GM19468 (cell line): ENCODE results near the gene ARID1B.

Source experiments
- ATAC-seq: cut with Tn5 transposase; IDR thresholded peaks from one replicate; pipeline ENCODE4 v1.9.1; 2021; ENCODE audit warnings: mild to moderate bottlenecking, moderate library complexity, moderate number of reproducible peaks; ENCODE audit not compliant: unreplicated experiment; ENCODE audit errors: extremely low read depth

ARID1B gene

DNA sequence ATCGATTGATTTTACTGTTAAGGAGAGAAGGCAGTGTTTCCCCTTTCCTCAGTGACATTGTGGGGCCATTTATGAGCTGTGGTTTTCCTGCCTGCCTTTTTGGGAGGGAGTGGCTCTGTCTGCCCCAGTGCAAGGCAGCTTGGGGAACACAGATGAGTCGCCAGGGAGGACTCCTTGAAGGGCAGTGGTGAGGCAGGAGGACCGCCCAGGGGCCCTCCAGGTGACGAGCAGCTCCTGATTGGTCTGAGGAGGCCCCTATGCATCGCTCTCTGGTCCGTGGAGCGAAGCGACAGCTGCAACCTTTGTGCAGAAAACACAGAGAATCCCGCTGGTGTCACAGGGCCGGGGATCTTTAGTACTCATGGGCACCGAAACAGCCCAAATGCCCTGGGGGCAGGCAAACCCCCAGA, 445.8 kb downstream of the ARID1B start:
- ATAC-seq: no peak

DNA sequence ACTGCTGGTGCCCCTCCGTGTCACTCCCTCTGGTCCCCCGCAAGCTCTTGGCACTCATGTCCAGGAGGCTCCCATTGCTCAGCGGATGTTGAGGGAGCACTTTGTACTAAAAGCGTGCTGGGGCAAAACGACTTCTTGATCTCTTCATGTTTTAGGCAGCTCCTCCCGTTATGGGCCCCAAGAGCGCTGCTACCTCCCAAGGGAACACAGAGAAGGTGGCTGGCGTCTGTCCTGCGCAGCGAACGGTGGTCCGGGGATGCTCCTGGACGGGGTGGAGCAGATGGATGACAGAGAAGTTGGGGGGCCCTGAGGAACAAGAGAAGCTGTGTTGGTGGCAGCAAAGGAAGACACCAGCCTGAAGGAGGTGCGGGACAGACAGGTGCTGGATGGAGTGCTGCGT, 446.3 kb downstream of the ARID1B start:
- ATAC-seq: no peak

DNA sequence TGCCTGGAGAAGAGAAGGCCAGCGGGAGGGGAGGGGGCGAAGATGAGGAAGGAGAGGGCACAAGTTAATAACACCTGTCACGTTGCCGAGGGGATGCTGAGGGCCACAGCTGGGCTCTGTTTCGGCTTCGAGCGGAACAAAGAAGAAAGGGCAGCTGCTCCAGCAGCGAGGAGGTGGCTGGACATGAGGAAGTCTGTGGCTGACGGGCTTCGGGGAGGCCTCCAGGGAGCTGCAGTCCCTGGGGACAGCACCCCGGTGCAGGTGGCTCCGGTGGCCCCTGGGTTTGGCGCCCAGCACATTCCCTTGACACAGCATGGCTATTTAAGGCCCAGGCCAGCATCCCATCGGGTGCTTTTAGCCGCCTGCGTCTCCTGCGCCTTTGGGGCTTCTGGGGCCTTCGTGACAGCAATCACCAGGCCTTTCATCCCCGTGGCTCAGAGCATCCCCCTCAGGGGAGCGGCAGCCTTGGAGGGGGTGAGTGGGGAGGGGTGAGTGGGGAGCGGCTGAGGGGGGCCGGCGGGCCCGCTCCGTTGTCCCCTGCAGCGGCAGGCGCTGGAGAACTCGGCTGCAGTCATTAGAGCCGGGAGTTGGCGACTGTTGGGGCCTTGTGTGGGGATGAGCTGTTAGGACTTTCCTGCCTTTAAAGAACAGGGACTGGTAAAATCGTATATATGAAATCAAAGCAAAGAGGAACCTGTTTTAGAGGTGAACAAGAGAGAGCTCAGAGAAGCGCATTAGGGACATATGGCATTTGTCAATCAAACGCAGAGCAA, 447.2 kb downstream of the ARID1B start:
- no peak for ATAC-seq

DNA sequence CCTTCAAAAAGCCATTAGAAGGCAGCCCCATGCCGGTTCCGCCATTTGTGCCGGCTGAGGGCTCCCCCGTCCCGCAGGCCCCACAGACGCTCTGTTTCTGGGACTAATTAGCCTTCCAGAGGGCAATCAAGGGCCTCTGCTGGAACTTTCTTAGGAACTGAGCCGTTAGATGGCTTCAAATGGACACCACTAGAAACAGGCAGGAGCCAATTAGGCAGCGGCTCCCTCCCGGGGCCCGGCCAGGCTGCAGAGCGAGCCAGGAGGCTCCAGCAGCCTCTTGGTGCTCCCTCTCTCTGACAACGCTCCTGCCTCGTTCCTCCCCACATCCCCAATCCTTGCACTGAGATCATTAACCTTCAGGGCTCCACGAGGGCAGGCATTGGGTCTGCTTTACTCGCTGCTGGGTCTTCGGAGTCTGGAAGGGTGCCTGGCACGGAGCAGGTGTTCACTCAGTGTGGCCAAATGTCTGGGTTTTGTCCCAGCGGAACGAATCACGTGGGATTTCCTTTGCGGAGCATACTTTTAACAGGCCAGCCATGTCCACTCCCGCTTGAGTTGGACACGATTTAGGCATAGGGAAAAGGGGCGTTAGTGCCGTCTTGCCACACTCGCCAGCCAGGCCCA, 447.9 kb downstream of the ARID1B start:
- no peak for ATAC-seq

DNA sequence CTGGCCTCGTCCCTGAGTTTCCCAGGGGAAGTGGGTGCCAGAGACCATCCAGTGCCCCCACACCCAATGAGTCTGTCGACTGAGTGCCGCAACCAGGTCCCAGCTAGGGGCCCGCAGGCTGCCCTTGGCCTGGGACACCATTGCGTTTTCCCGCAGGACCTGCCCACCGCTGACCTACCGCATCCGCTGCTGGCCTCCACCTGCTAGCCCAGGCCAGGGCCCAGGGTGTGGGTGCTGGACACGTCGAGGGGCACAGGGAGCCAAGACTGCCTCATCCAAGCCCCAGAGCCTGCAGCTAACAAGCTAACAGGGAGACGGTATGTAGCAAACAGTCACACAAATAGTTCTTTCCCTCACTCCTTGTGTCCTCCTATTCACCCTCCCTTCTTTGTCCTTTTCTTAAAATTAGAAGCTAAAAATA, 448.4 kb downstream of the ARID1B start:
- ATAC-seq: no peak

DNA sequence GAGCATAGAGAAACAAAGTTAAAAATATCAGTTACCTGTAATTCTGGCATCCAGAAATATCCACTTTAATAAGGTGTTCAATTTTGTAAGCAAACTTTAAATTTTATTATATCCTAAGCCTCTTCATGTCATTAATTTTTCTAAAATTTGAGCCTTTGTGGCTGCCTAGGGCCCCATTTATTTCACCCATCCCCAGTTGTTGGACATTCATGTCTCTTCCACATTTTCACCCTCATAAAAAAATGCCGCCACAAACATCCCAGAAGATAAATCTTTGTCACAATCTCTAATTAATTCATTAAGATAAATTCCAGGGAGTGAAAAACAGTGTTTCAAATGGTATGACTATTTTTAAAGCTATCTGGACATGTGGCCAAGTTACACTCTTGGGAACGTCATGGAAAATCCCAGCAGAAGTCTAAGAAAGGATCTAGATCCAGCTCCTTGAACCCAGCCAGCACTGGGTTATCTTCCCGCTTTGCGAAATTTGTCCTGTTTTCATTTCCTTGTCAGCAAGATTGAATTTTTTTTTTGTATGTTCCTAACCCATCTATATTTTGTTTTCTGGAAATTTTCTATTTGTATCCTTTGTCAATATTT, 448.9 kb downstream of the ARID1B start:
- no peak for ATAC-seq

DNA sequence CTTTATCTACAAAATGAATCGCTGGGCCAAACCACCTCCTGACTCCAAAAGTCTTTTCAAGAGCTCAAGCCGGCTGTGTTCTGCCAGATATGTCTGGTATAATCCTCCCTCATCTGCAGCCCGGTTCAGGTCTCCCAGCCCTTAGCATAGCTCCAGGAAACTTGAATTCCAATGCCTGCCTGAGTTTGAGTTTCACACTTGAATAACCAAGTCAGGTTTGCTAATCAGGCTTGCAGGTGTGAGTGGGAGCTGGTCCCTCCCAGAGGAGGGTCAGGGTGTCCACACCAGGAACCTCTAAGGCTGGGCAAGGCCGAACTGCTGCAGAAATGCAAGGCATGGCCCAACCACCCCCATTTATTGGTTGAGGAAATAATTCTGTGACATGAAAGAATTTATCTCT, 449.6 kb downstream of the ARID1B start:
- no peak for ATAC-seq

DNA sequence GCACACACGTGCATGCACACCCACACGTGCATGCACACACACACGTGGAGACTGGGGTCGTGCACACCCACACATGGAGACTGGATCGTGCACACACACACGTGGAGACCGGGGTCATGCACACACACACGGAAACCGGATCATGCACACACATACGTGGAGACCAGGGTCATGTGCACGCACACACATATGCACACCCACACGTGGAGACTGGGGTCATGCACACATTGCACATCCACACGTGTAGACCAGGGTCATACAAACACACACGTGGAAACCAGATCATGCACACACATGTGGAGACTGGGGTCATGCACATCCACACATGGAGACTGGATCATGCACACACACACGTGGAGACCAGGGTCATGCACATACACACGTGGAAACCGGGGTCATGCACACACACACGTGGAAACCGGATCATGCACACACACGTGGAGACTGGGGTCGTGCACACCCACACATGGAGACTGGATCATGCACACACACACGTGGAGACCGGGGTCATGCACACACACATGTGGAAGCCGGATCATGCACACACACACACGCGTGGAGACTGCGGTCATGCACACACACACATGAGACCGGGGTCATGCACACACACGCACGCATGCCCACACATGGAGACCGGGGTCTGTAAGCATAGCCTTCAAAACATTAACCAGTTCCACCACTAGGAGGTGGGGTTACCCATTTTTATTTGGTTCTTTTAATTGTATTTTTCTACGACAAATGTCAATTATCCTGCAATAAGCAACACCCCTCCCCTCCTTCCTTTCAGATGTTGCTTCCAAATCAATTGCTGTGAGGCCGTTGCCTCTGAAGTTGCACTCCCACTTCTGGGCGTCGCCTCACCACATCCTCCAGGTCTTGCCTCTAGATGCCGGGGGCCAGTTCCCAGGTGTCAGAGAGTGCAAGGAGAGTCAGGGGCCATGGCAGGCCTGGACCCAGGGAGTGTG, 450.3 kb downstream of the ARID1B start:
- no peak for ATAC-seq

DNA sequence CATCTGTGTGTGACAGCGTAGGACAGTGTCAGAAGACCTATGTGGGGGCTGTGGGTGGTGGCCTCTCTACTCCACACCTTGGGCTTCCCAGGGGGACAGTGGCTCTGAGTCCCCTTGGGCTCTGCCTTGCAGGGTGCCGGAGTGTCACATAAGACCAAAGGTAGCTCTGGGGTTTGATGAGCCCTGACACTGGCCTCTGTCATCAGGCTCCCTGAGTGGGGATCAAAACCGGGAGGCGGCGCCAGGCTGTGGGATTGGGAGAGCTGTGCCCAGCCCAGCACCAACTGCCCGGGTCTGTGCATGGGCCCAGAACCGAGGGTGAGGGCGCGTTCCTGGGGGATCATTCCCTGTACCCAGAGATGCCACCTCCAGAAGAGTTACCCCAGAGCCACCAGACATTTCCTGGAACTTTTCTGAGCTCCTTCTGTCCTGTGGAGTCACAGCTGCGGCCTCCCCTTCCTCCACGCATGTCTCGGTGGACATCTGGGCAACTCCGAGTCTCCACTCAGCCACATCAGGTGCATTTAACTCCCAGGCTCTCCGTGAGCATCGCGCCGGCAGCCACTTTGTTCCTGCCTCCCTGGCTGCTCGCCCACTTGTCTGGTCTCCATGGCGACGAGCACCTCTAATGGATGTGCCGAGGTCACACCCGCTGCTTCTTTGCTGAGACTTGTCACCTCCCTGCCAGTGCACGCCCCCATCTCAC, 451.4 kb downstream of the ARID1B start:
- no peak for ATAC-seq

DNA sequence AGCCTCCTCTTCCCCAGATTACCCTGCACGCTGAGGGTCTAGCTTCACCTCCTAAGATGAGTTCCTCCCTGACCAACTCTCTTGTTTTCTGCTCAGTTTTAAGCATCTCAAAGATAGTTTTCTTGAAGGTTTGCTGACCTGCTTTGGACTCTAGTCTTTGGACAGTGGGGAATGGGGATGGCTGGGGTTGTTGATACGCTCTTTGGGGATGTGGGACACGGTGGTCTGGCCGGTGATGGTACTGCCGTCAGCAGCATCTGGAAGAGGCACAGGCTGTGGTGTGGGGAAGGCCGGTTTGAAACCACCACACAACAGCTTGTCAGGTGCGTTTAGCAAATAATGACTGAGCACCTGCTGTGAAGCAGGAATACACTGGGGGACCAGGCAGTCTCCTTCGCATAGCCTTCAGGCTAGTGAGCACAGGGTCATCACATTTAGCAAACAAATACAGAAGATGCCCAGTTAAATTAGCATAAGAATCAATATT, 452.0 kb downstream of the ARID1B start:
- no peak for ATAC-seq

DNA sequence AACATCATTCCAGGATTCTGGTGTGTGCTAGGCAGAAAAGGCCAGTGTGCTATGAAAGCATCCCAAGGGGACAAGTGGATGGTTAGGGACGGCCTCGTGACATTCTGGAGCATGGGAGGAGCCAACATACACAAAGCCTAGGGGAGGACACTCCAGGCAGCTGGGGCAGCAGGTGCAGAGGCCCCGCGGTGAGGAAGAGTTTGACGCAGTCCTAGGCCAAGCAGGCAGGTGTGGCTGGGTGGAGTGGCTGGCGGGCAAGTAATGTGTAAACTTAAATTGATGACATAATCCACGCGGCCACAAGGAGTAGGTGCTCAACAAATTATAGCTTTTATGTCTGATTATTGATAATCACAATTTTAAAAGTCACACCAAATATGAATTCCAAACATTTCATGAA, 452.5 kb downstream of the ARID1B start:
- ATAC-seq: no peak

DNA sequence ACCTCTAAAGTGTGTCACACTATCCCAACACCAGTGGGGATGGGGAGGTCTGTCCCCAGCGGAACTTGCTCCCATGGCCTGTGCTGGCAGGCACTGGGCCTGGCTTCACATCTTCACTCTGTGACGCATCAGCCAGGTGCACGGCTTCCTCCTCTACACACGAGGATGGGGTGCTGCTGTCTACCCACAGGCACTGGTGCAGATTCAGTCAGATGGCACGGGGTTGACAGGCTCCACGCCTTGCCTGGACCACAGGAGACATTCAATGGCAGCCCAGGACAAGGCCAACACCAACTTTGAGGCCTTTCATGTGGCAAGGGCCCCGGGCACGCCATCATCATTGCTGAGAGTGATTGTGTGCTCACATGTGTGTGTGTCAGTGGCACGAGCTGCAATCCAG, 453.7 kb downstream of the ARID1B start:
- no peak for ATAC-seq

DNA sequence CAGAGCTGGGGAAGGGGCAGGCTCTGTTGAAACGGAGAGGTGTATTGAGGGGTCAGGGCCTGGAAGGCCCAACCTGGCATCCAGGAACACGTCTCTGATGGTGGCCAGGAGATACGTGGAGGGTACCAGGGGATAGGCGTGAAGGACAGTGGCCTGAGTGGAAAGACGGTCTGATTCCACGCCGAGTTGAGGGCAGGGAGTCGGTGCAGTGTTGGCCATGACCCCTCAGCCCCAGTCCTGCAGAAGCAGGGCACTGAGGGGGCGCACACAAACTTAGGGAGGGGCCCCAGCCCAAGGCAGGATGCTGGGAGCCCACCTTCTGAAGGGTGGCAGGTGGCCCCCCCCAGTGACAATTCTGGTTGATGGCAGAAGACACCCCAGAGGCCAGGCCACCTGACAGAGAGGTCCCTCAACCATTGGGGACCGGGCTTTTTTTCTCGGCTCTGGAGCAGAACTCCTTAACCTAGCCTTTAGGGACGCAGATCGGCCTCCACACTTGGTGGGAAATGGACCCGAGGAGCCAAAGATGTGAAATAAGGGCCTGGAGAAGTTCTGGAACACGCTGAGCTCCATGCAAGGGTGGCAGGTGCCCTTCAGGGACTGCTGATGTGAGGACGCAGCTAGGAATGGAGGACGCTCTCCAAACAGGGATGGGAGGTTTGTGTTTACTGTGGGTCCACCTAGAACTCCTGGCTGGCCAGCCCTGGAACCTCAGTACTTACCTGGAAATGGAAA, 455.1 kb downstream of the ARID1B start:
- ATAC-seq: no peak

DNA sequence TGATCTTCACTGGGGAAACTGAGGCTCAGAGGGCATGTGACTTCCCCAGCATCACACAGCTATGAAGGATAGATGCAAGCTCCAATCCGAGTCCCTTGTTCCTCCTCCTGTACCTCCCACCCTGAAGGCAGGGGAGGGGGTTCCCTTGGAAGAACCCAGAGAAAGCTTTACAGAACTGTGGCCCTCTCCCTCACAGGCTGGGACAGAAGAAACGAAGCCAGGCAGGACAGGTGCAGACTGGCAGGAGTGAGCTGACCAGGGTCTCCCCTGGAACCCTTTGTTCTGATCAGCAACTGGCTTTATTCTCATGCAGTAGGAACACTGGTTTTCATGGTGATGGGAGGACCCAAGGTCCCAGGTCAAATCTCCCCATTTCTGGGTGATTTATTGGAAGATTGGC, 456.0 kb downstream of the ARID1B start:
- ATAC-seq: no peak

DNA sequence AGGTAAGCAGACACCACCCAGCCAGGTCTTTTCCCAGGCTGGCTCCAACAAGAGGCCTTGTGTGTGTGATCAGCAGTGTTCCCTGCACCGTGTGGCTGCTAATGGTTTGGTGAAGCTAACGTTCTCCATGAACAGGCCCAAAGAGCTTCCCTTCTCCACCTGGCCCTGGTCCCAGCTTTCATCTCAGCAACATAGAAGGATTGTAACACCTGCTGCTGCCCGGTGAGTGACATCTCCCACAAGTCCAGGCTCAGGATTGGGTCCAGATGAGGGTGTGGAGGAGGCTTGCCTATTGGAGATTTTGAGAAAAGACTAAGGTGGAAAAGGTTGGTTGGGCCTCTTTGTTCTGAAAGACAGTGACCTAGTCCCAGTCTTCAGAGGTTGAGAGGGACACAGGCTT, 456.5 kb downstream of the ARID1B start:
- ATAC-seq: no peak

DNA sequence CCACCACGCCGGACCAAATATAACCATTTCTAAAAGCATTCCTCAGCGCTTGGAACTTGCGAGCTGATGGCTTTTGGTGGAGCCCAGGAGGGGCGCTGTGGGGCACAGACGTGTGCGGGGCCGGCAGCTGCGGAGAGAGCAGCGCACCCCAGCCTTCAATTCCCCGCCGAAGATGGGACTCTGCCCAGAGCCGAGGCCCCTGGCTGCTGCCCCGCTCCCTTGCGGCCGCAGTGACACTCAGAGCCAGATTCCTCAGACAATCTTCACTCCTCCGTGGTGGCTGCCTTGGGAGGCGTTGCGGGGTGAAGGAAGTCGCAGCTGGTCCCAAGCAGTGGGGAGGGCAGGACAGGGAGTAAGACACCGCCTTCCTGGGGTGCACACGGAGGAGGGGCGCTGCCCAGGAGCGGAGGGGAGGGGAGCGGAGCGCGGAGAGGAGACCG, 458.4 kb downstream of the ARID1B start:
- no peak for ATAC-seq

DNA sequence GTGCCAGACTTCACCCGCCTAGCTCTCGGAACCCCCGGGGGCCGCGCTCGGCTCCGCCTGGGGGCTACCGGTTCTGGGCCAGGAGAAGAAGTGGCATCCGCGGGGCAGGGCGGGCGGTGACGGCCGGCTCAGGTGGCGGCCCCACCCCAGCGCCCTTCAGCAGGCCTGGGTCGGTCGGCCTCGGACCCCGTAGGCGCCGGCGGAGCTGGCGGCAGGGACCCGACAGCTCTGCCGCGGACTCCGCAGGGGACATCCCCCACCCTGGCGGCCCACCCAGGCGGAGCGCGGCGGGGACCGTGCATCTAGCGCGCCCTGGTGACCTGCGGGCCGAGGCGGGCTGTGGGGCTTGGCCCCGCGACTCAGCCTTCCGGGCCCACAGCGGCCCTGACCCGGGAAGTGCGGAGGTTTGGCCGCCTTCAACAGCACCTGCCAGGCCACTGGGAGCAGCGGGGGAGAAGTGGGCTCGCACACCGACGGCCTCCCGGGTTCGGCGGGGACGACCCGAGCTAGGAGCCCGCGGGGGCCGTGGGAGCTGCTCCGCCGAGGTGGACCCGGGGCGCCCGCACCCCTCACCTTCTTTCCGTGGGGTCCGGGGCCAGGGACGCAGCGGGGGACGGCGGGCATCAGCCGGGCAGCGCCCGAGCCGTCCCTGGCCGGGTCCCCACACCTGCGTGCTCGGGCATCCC, 459.0 kb downstream of the ARID1B start:
- ATAC-seq: no peak

DNA sequence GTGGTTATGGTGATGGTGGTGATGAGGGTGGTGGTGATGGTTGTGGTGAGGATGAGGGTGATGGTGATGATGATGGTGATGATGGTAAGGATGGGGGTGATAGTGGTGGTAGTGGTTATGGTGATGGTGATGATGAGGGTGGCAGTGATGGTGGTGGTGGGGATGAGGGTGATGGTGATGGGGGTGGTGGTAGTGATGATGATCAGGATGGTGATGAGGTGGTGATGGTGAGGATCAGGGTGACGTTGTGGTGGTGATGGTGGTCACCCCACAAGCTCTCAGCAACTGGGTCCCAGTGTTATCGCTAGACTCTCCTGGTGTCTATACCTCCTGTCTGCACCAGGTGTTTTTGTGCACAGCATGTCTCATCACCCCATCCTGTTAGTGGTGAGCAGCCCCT, 461.2 kb downstream of the ARID1B start:
- no peak for ATAC-seq
